HL-60/S4 treated with retinoic acid at 250 ng/mL for 4 days and 3 days (cell line): ENCODE results near the gene NPPA.
"Not testable (repeated sequence)": the region's sequence is repeated elsewhere in the genome, so short reads cannot be mapped to it uniquely, and the experiment has no call there.

Experiments
- in situ Hi-C: fragments of 300-500 bp; cut with MboI; formaldehyde crosslinking; loops from 2 replicates; pipeline ENCODE4 v1.7.0; 2022; ENCODE audit warnings: low sequenced_read_pairs

Gene NPPA

GRCh38 chr1:11822091-11822490 is 25.5 kb downstream of the NPPA start:
- in situ Hi-C loops, result no loop called here

- in situ Hi-C loops, result no loop called here
Measured at GRCh38 chr1:11817192-11817591, 30.4 kb downstream of the NPPA start.

DNA sequence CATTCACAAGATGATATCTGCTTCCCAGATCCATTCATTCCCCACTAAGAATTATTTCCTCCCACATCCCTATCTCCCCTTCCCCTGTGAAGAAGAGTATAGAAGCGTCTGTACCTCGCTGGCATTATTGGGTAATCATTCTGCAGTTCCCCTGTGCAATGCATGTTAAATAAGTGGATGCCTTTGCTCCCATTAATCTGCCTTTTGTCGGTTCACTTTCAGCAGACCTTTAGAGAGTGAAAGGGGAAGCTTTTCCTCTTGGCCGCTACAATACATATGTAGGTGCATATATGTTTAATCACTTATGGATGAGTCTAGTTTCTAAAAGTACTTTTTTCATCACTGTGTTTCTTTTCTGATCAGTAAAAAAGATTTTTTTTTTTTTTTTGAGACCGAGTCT is 34.6 kb downstream of the NPPA start:
- in situ Hi-C loops, result no loop called here

GRCh38 chr1:11807133-11807532 is 40.5 kb downstream of the NPPA start:
- in situ Hi-C loops, result no loop called here

- in situ Hi-C loops, result no loop called here
Measured at GRCh38 chr1:11806307-11806936, 41.2 kb downstream of the NPPA start.

GRCh38 chr1:11805422-11806306 is 41.9 kb downstream of the NPPA start, which contains the start of the genes CLCN6 and MTHFR:
CLCN6 (plus strand) TSS chr1:11806191; CDS start chr1:11806263, 72 bp downstream.
MTHFR (minus strand) TSS chr1:11805964; CDS start chr1:11803116, 2,848 bp downstream.
- in situ Hi-C loops, result no loop called here

DNA sequence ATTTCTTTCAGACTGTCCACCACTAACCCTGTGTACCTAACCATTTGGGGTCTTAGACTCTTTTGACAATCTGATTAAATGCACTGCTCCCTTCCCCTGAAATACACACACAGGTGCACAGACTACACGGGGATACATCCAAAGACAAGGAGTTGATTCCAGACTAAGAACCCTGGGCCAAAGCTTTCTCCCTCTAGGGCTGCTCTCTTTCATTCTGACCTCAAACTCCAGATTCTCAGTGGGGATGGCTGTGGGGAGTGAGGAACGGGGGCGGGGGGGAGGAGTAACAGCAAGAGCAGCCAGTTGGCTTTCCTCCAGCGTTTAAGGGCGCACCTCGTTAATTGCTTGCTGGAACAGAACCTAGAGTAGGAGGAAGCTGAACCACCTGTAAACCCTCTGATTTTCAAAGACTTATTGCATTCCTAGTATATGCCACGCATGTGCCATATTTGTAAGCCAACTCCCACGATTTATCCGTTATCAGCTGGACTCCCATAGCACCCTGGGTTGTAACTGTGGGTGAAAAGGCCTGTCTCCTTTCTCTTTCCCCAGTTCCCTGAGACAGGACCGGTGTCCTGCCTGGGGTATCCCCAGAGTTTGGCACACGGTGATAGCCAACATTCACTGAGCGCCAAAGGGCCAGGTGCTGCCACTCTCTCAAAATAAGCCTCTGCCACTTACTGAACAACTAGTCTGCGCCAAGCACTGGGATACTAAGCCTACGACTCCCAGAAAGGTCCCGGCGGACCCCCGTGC is 42.7 kb downstream of the NPPA start:
- in situ Hi-C loops, result no loop called here

GRCh38 chr1:11803924-11804665 is 43.5 kb downstream of the NPPA start:
- in situ Hi-C loops, result not testable (repeated sequence)

DNA sequence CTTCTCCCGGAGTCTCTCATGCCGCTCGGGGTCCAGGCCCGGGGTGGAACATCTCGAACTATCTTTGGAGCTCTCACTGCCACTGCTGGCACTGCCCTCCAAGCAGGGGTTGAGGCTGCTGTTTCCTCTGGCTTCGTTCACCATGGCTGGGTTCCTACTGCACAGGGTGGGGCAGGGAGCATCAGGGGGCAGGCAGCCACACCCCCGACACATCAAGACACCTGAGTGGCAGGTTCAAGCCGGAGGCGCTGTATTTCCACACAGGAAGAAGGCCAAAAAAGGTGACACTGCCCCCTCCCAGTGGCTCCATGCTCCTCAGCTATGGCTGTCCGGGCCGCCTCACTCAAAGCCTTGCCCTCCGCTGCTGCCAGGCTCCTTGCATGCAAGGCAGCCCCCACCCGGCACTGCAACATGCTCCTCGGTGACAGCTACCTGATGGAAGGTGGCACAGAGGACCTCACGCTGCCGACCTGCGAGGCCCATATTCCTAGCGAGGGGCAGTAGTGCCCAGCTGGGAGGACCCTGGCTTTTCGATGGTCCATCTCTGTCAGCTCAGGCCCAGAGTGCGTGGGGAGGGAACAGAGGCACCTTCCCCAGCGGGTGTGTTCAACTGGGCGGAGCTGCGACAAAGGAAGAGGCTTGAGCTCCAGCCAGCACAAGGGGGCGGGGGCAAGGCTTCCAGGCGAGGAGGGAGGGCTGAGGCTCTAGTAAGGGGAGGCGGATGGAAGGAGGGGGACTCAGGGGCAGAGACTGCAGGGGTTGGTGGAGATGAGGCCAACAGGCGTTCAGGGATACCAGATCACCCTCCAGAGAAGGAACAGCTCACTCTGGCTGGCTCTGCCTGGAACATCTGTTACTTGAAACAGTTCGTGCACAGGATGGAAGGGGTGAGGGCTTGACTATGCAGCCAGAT is 44.4 kb downstream of the NPPA start:
- in situ Hi-C loops, result no loop called here

- in situ Hi-C loops, result no loop called here
Measured at GRCh38 chr1:11802616-11802972, 45.0 kb downstream of the NPPA start.

GRCh38 chr1:11800756-11801433 is 46.7 kb downstream of the NPPA start:
- in situ Hi-C loops, result no loop called here

DNA sequence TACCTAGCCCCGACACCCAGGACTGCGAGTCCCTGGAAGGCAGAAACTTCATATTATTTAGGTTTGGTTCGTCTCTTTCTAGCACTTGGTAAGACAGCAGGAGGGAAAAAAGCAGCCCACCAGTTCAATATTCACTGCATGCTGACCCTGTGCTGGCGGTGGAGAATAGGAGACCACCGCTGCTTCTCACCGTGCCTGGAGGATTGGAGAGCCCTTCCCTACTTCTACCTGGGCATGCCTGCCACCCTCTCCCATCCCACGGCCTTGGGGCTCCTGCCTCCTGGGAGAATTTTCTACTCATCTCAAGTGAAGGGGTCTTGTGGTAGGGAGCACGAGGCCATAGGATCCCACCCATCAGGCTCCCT is 47.2 kb downstream of the NPPA start:
- in situ Hi-C loops, result no loop called here

- in situ Hi-C loops, result no loop called here
Measured at GRCh38 chr1:11799896-11800295, 47.7 kb downstream of the NPPA start.

DNA sequence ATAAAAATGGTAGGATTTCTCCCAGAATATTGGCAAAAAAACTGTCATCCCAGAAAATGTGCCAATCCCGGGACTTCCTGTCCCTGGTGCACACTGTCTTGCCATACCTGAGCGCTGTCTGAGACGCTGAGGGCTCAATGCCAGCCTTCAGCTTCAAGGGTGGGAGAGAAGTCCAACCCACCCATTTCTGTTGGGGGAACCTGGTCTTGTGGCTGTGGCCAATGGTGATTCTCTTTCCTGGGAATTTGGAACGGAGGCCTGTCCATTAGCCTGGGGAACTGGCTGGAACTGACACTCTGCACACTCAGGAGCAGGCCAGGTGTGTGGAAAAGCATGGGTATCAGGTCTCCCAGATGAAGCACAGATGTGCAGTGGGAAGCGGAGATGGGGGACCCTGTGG is 48.5 kb downstream of the NPPA start:
- in situ Hi-C loops, result no loop called here

- in situ Hi-C loops, result no loop called here
Measured at GRCh38 chr1:11797525-11798216, 49.9 kb downstream of the NPPA start.

- in situ Hi-C loops, result no loop called here
Measured at GRCh38 chr1:11796036-11796828, 51.4 kb downstream of the NPPA start.
